Neural crest cell (in vitro differentiated cells): Measurements from ENCODE around the gene COMMD9. TPM values are rescaled to one million over a fixed set of nuclear protein-coding genes. Genes with fewer than 3 reads are reported as not detected.

ENCODE experiments used
- DNase-seq: peaks from one replicate; pipeline ENCODE4 v3.0.0; 2021; ENCODE audit warnings: low read depth, mixed read lengths, low spot score
- H3K27ac Mint-ChIP-seq: one replicate; pipeline ENCODE4 v1.8.0; 2021; ENCODE audit warnings: mild to moderate bottlenecking, mixed read lengths; ENCODE audit not compliant: unreplicated experiment
- H3K27me3 Mint-ChIP-seq: 2 replicates; pipeline ENCODE4 v1.8.0; 2021; ENCODE audit warnings: low read depth, mild to moderate bottlenecking, mixed read lengths
- H3K36me3 Mint-ChIP-seq: 2 replicates; pipeline ENCODE4 v1.8.0; 2021; ENCODE audit warnings: low read depth, mild to moderate bottlenecking, mixed read lengths
- H3K4me1 Mint-ChIP-seq: 2 replicates; pipeline ENCODE4 v1.8.0; 2021; ENCODE audit warnings: mixed read lengths
- H3K4me3 Mint-ChIP-seq: one replicate; pipeline ENCODE4 v1.8.0; 2021; ENCODE audit warnings: mild to moderate bottlenecking, mixed read lengths
- H3K9me3 Mint-ChIP-seq: 2 replicates; pipeline ENCODE4 v1.8.0; 2021; ENCODE audit warnings: mixed read lengths
- total RNA-seq: library from RNA; stranded (reverse); gene quantifications from 2 replicates; pipeline ENCODE4 v1.2.1, GENCODE V29; 2021
- TF ChIP-seq, protein P1 (sequence below): fragments of 200-600 bp; sonication (generic); conservative IDR thresholded peaks from 2 replicates; pipeline ENCODE4 v1.5.0; 2021; ENCODE audit warnings: antibody characterized with exemption, mild to moderate bottlenecking

Gene COMMD9
- total RNA-seq, 1 donor from 2014 or later = 77.4 TPM

DNA sequence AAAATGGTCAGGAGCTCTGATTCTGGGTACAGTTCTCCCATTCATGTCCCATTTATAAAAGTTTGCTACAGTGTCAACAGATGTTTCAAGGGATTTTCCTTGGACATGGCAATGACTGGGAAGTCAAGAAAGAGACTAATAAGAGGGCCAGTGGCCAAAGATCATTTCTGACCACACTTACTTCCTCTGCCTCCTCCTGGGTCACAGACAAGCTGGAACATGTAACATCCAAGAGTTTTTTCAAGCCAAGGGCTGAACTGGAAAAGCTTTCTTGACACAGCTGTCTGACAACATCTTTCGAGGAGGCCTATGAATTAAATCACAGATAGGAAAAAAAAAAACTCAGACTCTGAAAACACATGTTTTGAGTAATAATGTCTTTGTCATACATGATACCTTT, 8.7 kb downstream of the COMMD9 start:
- no peak overlapping the region for H3K27ac Mint-ChIP-seq
- no peak overlapping the region for H3K4me3 Mint-ChIP-seq
- H3K27me3 Mint-ChIP-seq = no peaks in the 10 kb centered on the region
- no peak for DNase-seq
- TF ChIP-seq, protein P1, sequence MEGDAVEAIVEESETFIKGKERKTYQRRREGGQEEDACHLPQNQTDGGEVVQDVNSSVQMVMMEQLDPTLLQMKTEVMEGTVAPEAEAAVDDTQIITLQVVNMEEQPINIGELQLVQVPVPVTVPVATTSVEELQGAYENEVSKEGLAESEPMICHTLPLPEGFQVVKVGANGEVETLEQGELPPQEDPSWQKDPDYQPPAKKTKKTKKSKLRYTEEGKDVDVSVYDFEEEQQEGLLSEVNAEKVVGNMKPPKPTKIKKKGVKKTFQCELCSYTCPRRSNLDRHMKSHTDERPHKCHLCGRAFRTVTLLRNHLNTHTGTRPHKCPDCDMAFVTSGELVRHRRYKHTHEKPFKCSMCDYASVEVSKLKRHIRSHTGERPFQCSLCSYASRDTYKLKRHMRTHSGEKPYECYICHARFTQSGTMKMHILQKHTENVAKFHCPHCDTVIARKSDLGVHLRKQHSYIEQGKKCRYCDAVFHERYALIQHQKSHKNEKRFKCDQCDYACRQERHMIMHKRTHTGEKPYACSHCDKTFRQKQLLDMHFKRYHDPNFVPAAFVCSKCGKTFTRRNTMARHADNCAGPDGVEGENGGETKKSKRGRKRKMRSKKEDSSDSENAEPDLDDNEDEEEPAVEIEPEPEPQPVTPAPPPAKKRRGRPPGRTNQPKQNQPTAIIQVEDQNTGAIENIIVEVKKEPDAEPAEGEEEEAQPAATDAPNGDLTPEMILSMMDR = no peak
- H3K9me3 Mint-ChIP-seq = no peaks in the 10 kb centered on the region
- peaks cover 22% of the 10 kb centered on the region for H3K4me1 Mint-ChIP-seq
- no peaks in the 10 kb centered on the region for H3K36me3 Mint-ChIP-seq

- Mint-ChIP-seq H3K27me3 (no peaks in the 10 kb centered on the region), H3K27ac (no peak overlapping the region), H3K4me1 (peaks cover 22% of the 10 kb centered on the region), H3K9me3 (no peaks in the 10 kb centered on the region), H3K36me3 (peaks cover under 1% of the 10 kb centered on the region), H3K4me3 (no peak overlapping the region)
- no peak for DNase-seq
- TF ChIP-seq, protein P1 = peak; percentile 39
These were observed 10.5 kb downstream of the COMMD9 start for GRCh38 chr11:36278531-36279282.

DNA sequence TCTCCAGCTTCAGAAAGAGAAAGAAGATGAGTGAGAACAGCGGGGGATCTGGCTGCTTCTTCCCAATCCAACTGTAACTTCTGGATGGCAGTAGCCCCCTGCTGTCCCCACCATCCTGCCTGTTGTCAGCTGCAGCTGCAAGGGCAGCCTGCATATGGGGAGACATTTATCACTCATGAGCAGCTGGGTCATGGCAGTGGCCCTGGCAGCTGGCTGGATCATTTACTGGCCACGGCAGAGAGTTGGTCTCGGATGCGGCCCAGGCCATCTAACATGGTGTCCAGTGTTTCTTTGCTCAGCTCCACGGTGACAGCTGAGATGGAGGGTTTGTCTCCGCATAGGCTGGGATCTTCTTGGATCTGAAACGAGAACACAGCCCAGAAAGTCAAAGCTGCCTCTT, 14.8 kb downstream of the COMMD9 start:
- H3K36me3 Mint-ChIP-seq = peaks cover 18% of the 10 kb centered on the region
- TF ChIP-seq, protein P1 = no peak
- DNase-seq = no peak
- H3K4me3 Mint-ChIP-seq = no peak overlapping the region
- H3K4me1 Mint-ChIP-seq = peaks cover 19% of the 10 kb centered on the region
- H3K27me3 Mint-ChIP-seq = no peaks in the 10 kb centered on the region
- no peaks in the 10 kb centered on the region for H3K9me3 Mint-ChIP-seq
- no peak overlapping the region for H3K27ac Mint-ChIP-seq

GRCh38 chr11:36273110-36273509, 16.1 kb downstream of the COMMD9 start:
- Mint-ChIP-seq H3K27me3 (no peaks in the 10 kb centered on the region), H3K4me3 (no peak overlapping the region), H3K4me1 (peaks cover 8% of the 10 kb centered on the region), H3K36me3 (peaks cover 18% of the 10 kb centered on the region), H3K27ac (no peak overlapping the region), H3K9me3 (no peaks in the 10 kb centered on the region)
- TF ChIP-seq, protein P1 = no peak
- no peak for DNase-seq

- no peak for DNase-seq
- H3K27ac Mint-ChIP-seq = peak overlapping the region; percentile 91
- H3K36me3 Mint-ChIP-seq = peaks cover 18% of the 10 kb centered on the region
- no peaks in the 10 kb centered on the region for H3K9me3 Mint-ChIP-seq
- H3K4me1 Mint-ChIP-seq = peaks cover 6% of the 10 kb centered on the region
- no peaks in the 10 kb centered on the region for H3K27me3 Mint-ChIP-seq
- TF ChIP-seq, protein P1 = no peak
- no peak overlapping the region for H3K4me3 Mint-ChIP-seq
These were observed 17.3 kb downstream of the COMMD9 start for GRCh38 chr11:36271794-36272407.
